CD4-positive, alpha-beta T cell treated with Interleukin-4 for 1 hour (primary cell): ENCODE results near the gene PLCB4.
"Not testable (repeated sequence)": the region's sequence is repeated elsewhere in the genome, so short reads cannot be mapped to it uniquely, and the experiment has no call there.

Experiments
- DNase-seq, 2 donors: peaks; one replicate each; pipeline ENCODE4 v3.0.0-alpha.2; 2020 to 2022

PLCB4 gene

DNA sequence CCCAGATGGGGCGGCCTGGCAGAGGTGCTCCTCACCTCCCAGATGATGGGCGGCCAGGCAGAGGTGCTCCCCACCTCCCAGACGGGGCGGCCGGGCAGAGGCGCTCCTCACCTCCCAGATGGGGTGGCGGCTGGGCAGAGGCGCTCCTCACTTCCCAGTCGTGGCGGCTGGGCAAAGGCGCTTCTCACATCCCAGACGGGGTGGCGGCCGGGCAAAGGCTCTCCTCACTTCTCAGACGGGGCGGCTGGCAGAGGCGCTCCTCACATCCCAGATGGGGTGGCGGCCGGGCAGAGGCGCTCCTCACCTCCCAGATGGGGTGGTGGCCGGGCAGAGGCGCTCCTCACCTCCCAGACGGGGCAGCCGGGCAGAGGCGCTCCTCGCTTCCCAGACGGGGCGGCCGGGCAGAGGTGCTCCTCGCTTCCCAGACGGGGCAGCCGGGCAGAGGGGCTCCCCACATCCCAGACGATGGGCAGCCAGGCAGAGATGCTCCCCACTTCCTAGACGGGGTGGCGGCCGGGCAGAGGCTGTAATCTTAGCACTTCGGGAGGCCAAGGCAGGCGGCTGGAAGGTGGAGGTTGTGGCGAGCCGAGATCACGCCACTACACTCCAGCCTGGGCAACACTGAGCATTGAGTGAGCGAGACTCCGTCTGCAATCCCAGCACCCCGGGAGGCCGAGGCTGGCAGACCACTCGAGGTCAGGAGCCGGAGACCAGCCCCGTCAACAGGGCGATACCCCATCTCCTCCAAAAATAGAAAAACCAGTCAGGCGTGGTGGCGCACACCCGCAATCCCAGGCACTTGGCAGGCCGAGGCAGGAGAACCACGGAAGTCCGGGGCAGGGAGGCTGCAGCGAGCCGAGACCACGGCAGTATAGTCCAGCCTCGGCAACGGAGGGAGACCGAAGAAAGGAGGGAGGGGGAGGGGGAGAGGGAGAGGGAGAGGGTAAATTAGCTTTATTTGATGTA is 316.7 kb downstream of the PLCB4 start:
- not testable (repeated sequence) for DNase-seq

DNA sequence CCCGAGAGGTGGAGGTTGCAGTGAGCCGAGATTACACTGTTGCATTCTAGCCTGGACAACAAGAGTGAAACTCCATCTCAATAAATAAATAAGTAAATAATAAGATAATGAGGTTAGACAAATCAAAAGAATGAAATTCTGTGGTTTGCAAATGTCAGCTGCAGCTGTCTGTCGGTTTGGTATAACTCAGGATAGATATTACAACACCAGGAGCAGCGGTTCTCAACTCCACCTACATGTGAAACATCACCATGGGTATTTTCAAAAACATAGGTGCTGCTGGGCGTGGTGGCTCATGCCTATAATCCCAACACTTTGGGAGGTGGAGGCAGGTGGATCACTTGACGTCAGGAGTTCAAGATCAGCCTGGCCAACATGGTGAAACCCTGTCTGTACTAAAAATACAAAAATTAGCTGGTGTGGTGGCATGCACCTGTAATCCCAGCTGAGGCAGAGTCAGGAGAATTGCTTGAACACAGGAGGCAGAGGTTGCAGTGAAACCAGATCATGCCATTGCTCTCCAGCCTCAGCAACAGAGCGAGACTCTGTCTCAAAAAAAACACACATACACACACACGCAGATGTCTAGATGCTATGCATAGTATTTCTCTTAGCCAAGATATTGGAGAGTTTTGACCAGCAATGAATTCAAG is 319.4 kb downstream of the PLCB4 start:
- DNase-seq = no peak

- DNase-seq = no peak
Measured at GRCh38 chr20:9388813-9389161, 319.9 kb downstream of the PLCB4 start.

DNA sequence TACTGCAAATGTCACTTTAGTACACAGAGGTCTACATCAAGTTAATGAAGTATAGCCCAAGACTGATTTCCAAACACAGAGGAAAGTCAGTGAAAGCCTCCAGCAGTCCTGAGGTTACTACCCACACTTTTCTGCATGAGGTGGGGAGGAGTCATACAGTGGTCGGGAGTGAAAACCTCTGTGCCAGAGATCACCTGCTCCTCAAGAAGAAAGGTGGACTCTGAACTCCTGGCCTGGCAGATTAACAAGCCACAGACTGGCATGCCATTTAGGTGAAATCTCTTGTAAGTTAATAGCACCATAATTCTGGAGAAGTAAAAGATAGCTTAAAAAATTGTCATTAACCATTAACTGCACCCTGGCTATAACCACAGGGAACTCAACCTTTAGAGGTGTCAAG is 320.5 kb downstream of the PLCB4 start:
- DNase-seq = no peak

DNA sequence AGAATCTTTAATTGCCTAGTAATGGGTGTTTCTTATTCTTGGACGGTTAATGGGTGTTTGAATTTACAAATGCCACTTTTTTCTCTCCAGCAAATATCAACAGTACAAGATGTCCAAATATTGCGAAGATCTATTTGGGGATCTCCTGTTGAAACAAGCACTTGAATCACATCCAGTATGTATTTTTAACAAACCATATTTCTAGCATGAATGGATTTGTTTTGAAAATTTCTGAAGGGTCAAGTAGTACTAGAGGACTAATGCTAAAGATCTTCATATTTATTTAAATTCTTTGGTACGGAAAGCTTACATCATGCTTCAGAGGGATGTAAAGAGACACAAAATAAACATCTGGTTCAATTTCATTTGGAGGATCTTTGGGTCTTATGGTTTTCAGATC is 321.6 kb downstream of the PLCB4 start:
- DNase-seq = no peak

DNA sequence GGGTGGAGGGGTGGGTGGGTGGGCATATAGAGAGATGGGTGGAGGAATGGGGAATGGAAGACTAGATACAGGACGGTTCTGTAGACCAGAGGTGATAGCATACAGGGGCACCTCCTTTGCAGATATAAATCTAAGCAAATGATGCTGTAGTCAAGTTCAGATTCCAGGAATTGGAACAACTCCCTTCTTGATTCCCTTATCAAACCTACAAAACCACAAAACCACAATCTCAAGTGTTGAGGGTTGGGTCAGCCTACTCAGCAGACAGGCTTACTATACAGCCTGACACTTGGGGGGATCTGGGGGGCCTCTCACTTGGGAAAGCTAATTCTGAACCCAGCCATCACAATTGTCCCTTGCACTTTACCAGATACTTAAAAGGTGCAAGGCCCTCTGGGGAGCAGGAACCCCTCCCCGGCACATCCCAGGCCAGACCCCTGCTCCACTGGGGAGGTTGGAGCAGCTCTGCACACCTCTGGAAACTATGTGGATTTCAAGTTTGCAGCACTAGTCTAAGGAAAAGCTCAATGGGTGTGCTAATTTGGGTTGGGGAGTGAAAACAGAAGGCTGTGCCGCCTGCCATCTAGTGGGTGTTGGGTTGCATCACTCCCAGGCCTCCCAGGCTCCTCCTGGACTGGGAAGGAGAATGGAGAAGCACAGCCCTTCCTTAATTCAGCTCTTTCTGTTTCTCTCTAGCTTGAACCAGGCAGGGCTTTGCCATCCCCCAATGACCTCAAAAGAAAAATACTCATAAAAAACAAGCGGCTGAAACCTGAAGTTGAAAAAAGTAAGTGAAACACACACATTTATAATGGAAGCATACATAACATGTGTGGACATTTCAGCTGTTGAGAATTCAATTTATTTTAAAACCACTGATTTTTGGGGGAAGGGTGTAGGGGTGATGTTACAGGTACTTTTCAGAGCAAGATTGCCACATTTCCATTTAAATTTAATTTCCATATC is 324.3 kb downstream of the PLCB4 start:
- peak in 1 of 2 donors; percentile 43 for DNase-seq

DNA sequence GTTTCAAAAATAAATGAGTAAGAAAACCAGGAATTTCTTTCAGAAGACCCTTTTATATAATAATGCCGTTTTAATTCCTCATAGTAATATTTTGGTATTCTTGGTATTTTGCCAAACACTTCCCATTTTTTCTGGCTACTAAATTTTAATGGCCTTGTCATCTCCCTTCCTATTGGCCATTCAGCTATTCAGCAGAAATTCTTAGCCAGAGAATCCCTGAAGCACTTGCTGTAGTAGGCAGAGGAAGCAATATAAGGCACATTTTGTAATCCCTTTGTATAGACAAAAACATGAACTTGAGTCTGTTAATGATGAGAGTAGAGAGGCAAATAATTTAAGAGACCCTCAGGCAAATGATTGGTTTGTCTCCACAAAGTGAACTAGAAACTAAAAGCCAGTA is 327.1 kb downstream of the PLCB4 start:
- DNase-seq = no peak

DNA sequence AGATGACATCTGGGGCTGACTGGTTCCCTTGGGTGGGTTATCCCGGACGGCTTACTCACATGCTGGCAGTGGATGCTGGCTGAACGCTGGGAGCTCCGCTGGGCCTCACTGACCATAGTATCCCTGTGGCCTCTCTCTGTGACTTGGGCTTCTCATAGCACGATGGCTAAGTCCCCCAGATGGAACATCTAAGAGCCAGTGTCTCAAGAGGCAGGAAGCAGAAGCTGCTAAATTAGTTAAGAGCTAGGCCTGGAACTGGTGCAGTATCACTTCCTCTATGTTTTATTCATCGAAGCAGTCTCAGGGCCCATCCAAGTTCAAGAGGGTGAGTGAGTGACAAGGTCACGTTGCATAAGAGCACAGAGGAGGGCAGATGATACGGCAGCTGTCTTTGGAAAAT is 329.0 kb downstream of the PLCB4 start:
- DNase-seq = peak; percentile 2 to 55

DNA sequence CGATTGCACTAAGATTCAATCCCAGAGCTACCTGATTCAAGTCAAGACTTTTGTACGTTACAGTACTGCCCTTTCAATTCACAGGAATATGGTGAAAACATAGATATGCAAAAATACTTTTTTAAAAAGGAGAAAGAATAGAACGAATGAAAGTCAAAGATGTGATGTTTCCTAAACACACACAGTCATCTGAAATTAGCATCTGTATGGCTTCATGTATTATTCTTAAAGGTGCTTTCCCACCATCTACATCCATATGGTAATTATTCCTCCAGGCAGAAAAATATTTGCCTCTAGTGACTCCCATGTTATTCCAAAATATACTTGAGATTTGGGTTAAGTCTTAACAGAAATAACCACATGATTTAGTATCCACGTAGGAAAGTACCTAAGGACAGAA is 330.0 kb downstream of the PLCB4 start:
- no peak for DNase-seq

DNA sequence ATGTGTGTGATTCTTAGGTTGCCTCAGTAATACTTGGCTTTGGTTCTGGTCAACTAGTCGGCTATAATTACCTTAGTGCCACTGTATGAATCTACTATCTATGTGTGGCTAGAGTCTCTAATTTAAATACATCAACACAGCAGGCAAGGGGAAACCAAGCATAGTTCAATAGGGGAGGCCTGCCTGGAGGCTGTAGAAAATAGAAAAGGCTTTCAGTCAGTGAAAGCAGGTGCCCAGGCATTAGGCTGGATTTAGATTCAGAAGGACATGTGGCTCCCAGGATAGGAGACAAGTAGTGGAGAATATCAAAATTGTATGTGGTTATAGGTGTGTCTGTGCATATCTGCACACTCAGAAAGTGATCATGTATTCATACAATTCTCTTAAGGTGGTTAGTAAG is 330.4 kb downstream of the PLCB4 start:
- no peak for DNase-seq

GRCh38 chr20:9400171-9401025 is 331.5 kb downstream of the PLCB4 start:
- DNase-seq = no peak

- DNase-seq = no peak
Measured at GRCh38 chr20:9401371-9401770, 332.5 kb downstream of the PLCB4 start.

- no peak for DNase-seq
Measured at GRCh38 chr20:9402141-9402540, 333.3 kb downstream of the PLCB4 start.

- no peak for DNase-seq
Measured at GRCh38 chr20:9402546-9402945, 333.7 kb downstream of the PLCB4 start.

DNA sequence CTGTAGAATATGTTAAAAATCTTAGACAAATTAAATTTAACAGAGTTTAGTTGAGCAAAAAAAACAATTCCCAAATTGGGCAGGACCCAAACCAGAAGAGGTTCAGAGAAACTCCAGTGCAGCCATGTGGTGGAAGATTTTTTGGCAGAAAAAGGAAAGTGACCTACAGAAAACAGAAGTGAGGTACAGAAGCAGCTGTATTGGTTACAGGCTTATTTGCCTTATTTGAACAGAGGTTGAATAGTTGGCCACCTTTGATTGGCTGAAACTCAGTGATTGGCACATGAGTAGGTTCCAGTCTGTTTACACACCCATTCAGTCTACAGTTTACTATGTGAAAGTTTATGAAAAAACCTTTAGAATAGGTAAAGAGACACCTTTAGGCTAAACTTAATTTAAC is 334.6 kb downstream of the PLCB4 start:
- DNase-seq = no peak

DNA sequence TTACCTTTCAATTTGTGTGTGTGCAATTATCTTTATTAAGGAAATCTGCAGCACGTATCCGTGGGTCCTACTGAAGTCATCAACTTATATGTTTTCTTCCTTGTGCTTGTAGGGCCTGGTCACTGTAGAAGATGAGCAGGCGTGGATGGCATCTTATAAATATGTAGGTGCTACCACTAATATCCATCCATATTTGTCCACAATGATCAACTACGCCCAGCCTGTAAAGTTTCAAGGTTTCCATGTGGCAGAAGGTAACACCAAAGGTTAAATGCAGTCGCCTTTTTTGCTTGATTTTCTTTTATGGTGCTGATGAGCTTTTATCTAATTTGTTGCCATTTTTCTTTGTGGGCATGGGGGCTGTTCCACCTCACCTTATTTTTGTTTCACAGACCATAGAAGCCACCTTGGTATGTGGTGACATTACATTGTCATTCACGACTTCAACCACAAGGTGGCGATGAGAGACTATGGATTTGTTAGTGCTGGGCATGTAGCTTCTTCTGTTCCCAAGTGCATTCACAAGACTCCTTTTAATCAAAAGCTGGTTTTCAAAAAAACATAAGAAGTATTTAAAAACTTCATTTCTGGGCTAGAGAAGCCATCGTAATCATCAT is 339.0 kb downstream of the PLCB4 start:
- peak; percentile 43 to 44 for DNase-seq

DNA sequence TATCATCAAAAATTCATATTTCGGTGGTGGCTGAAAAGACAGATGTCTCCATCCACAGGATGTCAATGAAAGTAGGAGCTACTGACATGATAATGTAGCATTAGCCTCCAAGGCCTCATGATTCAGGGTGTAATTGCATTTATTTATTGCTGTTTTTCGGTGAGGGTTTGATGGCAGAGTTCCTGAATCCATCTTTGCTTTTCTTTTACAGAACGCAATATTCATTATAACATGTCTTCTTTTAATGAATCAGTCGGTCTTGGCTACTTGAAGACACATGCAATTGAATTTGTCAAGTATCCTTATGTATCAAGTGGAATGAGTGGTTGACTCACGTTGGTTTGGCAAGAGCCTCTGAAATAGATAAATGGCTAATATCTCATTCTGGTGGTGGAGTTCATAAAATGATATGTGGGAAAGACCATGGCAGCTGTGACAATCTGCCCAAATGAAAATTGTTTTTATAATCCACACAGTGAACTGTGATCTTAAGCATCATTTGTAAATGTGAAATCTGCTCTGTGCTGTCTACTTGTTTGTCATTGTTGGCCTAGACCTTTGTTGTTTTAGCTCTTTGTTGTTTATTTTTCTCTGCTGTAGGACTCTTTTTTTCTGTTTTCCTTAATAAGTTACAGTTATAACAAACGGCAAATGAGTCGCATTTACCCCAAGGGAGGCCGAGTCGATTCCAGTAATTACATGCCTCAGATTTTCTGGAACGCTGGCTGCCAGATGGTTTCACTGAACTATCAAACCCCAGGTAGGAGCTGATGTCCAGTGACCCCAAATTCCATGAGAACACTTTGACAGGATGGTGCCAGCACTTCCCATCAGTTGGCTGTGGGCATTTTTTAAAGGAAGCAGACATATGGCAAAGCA is 339.8 kb downstream of the PLCB4 start:
- no peak for DNase-seq

- no peak for DNase-seq
Measured at GRCh38 chr20:9409352-9409751, 340.5 kb downstream of the PLCB4 start.

GRCh38 chr20:9409981-9410380 is 341.1 kb downstream of the PLCB4 start:
- DNase-seq = no peak

DNA sequence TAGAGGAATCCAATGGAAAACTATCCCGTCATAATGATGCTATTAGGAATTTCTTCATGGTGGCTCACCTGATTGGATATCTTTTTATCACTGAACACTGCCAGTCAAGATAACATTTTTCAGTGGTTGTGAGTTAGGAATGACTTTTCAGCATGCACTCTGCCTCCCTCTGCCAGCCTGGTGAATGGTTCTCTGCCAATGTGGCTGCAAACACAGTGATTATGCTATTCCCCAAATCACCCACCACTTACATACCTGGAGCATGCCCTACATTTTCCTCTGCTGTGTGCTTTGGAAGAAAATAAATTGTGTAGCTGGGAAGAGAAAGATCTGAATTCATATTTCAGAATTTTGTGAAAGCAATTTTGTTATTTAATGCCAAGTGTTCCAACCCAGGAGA is 342.9 kb downstream of the PLCB4 start:
- DNase-seq = no peak

GRCh38 chr20:9412309-9412708 is 343.4 kb downstream of the PLCB4 start:
- no peak for DNase-seq
